Measurements from ENCODE around the gene TSBP1.

DNA sequence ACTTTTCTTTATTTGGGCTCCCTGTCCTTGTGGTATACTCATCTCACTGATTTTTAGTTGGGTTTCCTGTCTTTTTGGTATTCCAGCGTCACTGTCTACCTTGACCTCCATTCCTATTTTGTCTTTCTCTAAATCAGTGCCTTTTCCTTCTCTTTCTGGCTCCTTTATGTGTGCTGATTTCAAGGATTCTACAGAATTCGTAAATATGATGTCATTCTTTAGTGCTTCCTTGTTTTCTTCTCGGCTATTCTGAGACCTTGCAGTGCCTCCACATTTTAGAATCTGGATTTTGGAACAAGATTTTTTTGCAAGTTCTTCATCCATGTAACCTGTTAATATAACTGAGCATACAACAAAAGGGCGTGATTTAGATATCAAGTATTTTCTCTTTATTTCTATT is 78.0 kb downstream of the TSBP1 start:
- TF ChIP-seq POLR2A (IDR thresholded peaks at IDR 0.05): no peak
- no peak for TF ChIP-seq CTCF (IDR thresholded peaks at IDR 0.05)
